ENCODE data around the gene LHX6. TPM values are rescaled to one million over a fixed set of nuclear protein-coding genes. Genes with fewer than 3 reads are reported as not detected.

Gene LHX6
- total and polyA plus RNA-seq, 10 donors, result 0.04 to 1.3 (median 0.40) TPM; not detected in 3

GRCh38 chr9:122197882-122198281, 30.9 kb downstream of the LHX6 start:
- whole genome bisulfite sequencing, 5 donors, result 76 to 85% (median 80%) methylated on average over 4 of the region's 4 CpGs
- DNase-seq, result no peak

DNA sequence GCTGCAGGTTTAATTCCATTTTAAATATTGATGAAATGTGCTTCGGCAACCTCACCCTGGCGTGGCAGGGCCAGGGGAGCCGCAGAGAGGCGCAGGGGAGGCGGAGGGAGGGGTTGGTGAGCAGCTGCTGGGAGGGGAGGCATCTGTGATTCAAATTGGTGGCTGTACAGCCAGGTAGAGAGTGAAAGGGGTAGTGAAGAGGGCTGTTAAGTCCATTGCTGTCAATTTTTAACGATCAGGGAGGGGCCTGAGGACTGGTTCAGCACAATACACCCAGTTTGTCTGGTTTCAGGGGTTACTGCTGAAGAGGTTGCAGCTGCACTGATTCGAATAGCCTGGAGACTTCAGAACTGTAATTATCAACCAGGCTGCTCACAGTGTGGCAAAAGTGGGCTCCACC, 31.3 kb downstream of the LHX6 start:
- TF ChIP-seq POLR2A (IDR thresholded peaks at IDR 0.05) (no peak), POLR2AphosphoS5 (IDR thresholded peaks at IDR 0.05) (no peak)
- TF ChIP-seq, protein P1, sequence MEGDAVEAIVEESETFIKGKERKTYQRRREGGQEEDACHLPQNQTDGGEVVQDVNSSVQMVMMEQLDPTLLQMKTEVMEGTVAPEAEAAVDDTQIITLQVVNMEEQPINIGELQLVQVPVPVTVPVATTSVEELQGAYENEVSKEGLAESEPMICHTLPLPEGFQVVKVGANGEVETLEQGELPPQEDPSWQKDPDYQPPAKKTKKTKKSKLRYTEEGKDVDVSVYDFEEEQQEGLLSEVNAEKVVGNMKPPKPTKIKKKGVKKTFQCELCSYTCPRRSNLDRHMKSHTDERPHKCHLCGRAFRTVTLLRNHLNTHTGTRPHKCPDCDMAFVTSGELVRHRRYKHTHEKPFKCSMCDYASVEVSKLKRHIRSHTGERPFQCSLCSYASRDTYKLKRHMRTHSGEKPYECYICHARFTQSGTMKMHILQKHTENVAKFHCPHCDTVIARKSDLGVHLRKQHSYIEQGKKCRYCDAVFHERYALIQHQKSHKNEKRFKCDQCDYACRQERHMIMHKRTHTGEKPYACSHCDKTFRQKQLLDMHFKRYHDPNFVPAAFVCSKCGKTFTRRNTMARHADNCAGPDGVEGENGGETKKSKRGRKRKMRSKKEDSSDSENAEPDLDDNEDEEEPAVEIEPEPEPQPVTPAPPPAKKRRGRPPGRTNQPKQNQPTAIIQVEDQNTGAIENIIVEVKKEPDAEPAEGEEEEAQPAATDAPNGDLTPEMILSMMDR (IDR thresholded peaks at IDR 0.05 in 8 of 11, conservative IDR thresholded peaks at IDR 0.05 in 3 of 11), result no peak
- H3K36me3 ChIP-seq, result no peaks in the 10 kb centered on the region
- H3K4me1 ChIP-seq, result no peaks in the 10 kb centered on the region
- no peak overlapping the region for H3K4me3 ChIP-seq
- no peaks in the 10 kb centered on the region for H3K9me3 ChIP-seq
- H3K27ac ChIP-seq, result no peak overlapping the region
- DNase-seq, result no peak
- 69 to 83% (median 78%) methylated on average over 7 of the region's 7 CpGs for WGBS, 5 donors
- H3K27me3 ChIP-seq (replicated peaks in 1 of 7), result peaks cover 0 to 13% (median 0%) of the 10 kb centered on the region in 7 donors
- intact Hi-C loops (cut with DNase I; ENCODE audit: low total_unique reads), result no loop called here

More at GRCh38 chr9:122197882-122198281, 30.9 kb downstream of the LHX6 start:
- no peaks in the 10 kb centered on the region for H3K4me1 ChIP-seq
- no peak overlapping the region for H3K27ac ChIP-seq
- no peaks in the 10 kb centered on the region for H3K9me3 ChIP-seq
- intact Hi-C loops (cut with DNase I; ENCODE audit: low total_unique reads), result no loop called here
- no peak for TF ChIP-seq POLR2AphosphoS5 (IDR thresholded peaks at IDR 0.05)
- TF ChIP-seq POLR2A (IDR thresholded peaks at IDR 0.05), result no peak
- TF ChIP-seq, protein P1 (IDR thresholded peaks at IDR 0.05 in 8 of 11, conservative IDR thresholded peaks at IDR 0.05 in 3 of 11), result no peak
- H3K4me3 ChIP-seq, result no peak overlapping the region
- H3K36me3 ChIP-seq, result no peaks in the 10 kb centered on the region
- H3K27me3 ChIP-seq (replicated peaks in 1 of 7), result peaks cover 0 to 13% (median 0%) of the 10 kb centered on the region in 7 donors

DNA sequence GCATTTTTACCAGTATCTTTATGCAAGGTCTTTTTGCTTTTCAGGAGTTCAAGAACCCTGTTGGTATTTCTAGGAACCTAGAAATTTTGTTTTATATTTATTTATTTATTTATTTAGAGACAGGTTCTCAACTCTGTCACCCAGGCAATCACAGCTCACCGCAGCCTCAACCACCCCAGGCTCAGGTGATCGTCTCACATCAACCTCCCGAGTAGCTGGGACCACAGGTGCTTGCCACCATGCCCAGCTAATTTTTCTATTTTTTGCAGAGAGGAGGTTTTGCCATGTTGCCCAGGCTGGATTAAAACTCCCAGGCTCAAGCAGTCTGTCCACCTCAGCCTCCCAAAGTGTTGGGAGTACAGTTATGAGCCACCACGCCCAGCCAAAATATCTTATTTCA, 32.9 kb downstream of the LHX6 start:
- 82 to 93% (median 90%) methylated on average over 4 of the region's 4 CpGs for WGBS, 5 donors
- intact Hi-C loops (cut with DNase I; ENCODE audit: low total_unique reads), result no loop called here
- Histone ChIP-seq H3K36me3 (no peaks in the 10 kb centered on the region), H3K27me3 (replicated peaks in 1 of 7) (peaks cover 0 to 13% (median 0%) of the 10 kb centered on the region in 7 donors), H3K27ac (no peak overlapping the region), H3K4me1 (no peaks in the 10 kb centered on the region), H3K9me3 (no peaks in the 10 kb centered on the region), H3K4me3 (no peak overlapping the region)
- TF ChIP-seq, protein P1 (IDR thresholded peaks at IDR 0.05 in 8 of 11, conservative IDR thresholded peaks at IDR 0.05 in 3 of 11), result no peak
- TF ChIP-seq POLR2A (IDR thresholded peaks at IDR 0.05), result no peak
- TF ChIP-seq POLR2AphosphoS5 (IDR thresholded peaks at IDR 0.05), result no peak
- peak; percentile 38 for DNase-seq

DNA sequence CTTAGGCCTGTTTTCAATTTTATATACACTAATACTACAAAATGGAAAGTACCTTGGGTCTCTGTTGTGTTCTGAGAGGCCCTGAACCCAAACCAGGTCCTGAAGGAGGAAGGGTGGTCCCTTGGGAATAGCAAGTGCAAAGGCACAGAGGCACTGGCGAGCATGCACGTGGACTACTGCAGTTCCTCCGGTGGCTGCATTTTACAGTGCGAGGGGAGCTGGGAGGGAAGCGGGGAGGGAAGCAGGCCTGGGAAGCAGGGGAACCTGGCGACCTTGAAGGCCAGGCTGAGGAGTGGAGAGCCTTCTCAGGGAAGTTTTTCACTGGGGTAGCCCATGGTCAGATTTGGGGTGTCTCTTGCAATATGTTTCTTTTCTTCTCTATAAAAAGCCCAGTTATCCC, 35.1 kb downstream of the LHX6 start:
- no peaks in the 10 kb centered on the region for H3K36me3 ChIP-seq
- WGBS, 5 donors, result 74 to 94% (median 84%) methylated on average over 6 of the region's 6 CpGs
- no peak overlapping the region for H3K4me3 ChIP-seq
- TF ChIP-seq, protein P1 (IDR thresholded peaks at IDR 0.05 in 8 of 11, conservative IDR thresholded peaks at IDR 0.05 in 3 of 11), result no peak
- no peak for TF ChIP-seq POLR2AphosphoS5 (IDR thresholded peaks at IDR 0.05)
- no peak for TF ChIP-seq POLR2A (IDR thresholded peaks at IDR 0.05)
- no peaks in the 10 kb centered on the region for H3K9me3 ChIP-seq
- no peaks in the 10 kb centered on the region for H3K4me1 ChIP-seq
- no peak overlapping the region for H3K27ac ChIP-seq
- peaks cover 0 to 13% (median 0%) of the 10 kb centered on the region in 7 donors for H3K27me3 ChIP-seq (replicated peaks in 1 of 7)
- peak; percentile 33 for DNase-seq
- intact Hi-C loops (cut with DNase I; ENCODE audit: low total_unique reads), result no loop called here
